DOHH2 (cell line): ENCODE results near the gene ADAMTS16.

Experiments used
- H3F3A ChIP-seq: fragments of 200-600 bp; sonication (generic), shearing (Covaris generic); 2 replicates; pipeline ENCODE4 v1.6.0; 2016; ENCODE audit warnings: antibody characterized with exemption, mild to moderate bottlenecking; ENCODE audit not compliant: control insufficient read depth, insufficient read depth
- H3K27ac ChIP-seq: fragments of 200-600 bp; sonication (generic); 2 replicates; pipeline ENCODE4 v1.5.1; 2014; ENCODE audit warnings: low read depth, mild to moderate bottlenecking, low read length, moderate library complexity
- H3K27me3 ChIP-seq: fragments of 200-600 bp; sonication (generic); 2 replicates; pipeline ENCODE4 v1.6.1; 2014; ENCODE audit warnings: mild to moderate bottlenecking, low read length, mixed read lengths; ENCODE audit not compliant: control insufficient read depth
- H3K36me3 ChIP-seq: fragments of 200-600 bp; sonication (generic); 2 replicates; pipeline ENCODE4 v1.6.1; 2014; ENCODE audit warnings: mild to moderate bottlenecking, low read length, moderate library complexity, mixed read lengths; ENCODE audit not compliant: control insufficient read depth
- H3K4me1 ChIP-seq: fragments of 200-600 bp; sonication (generic); 2 replicates; pipeline ENCODE4 v1.6.1; 2014; ENCODE audit warnings: mild to moderate bottlenecking, low read length, mixed read lengths; ENCODE audit not compliant: control insufficient read depth
- H3K4me2 ChIP-seq: fragments of 200-600 bp; sonication (generic); 2 replicates; pipeline ENCODE4 v1.6.0; 2014; ENCODE audit warnings: mild to moderate bottlenecking, low read length, moderate library complexity
- H3K4me3 ChIP-seq: fragments of 200-600 bp; sonication (generic); 2 replicates; pipeline ENCODE4 v1.5.1; 2014; ENCODE audit warnings: mild to moderate bottlenecking, low read length, mixed read lengths
- H3K79me2 ChIP-seq: fragments of 200-600 bp; sonication (generic); 2 replicates; pipeline ENCODE4 v1.6.1; 2014; ENCODE audit warnings: mild to moderate bottlenecking, low read length, mixed read lengths; ENCODE audit not compliant: control insufficient read depth
- H3K9me2 ChIP-seq: fragments of 200-600 bp; sonication (generic); replicated peaks from 2 replicates; pipeline ENCODE4 v1.6.1; 2014; ENCODE audit warnings: mild to moderate bottlenecking, low read length, mixed read lengths; ENCODE audit not compliant: control insufficient read depth
- H3K9me3 ChIP-seq: fragments of 200-600 bp; sonication (generic); 2 replicates; pipeline ENCODE4 v1.6.1; 2014; ENCODE audit warnings: antibody characterized with exemption, low read length, mixed read lengths; ENCODE audit not compliant: control insufficient read depth, insufficient read depth
- H4K20me1 ChIP-seq: fragments of 200-600 bp; sonication (generic); 2 replicates; pipeline ENCODE4 v1.6.0; 2014; ENCODE audit warnings: low read depth, mild to moderate bottlenecking, antibody characterized with exemption, low read length, moderate library complexity; ENCODE audit not compliant: control insufficient read depth, insufficient read depth
- EZH2phosphoT487 ChIP-seq: fragments of 200-600 bp; sonication (generic); IDR thresholded peaks from 2 replicates; pipeline ENCODE4 v1.6.1; 2017; ENCODE audit warnings: borderline replicate concordance, mild to moderate bottlenecking, antibody characterized with exemption, low read length, moderate library complexity, mixed read lengths
- TF ChIP-seq, protein P1 (sequence below): fragments of 200-600 bp; sonication (generic); IDR thresholded peaks from one replicate; pipeline ENCODE4 v1.5.1; 2014; ENCODE audit warnings: antibody characterized with exemption, mild to moderate bottlenecking, low read depth, low read length; ENCODE audit not compliant: poor library complexity, severe bottlenecking

ADAMTS16 gene

DNA sequence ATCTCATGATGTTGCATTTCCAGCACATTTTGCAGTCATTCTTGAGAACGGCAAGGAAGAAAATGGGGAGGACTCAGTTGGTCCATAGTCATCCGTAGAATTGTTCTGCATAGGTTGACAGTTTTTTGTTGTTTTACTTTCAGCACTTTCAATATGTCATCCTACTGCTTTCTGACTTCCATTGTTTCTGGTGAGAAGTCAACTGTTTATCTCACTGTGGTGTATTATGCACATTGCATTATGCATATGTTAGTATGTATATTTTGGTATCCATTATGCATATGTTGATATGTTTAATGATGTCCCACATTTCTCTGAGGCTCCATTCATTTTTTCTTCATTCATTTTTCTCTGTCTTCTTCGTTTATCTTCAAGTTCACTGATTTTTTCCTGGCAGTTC, 10.5 kb downstream of the ADAMTS16 start:
- Histone ChIP-seq H3K36me3 (no peaks in the 10 kb centered on the region), H3K27ac (no peak overlapping the region), H3F3A (no peaks in the 10 kb centered on the region), H3K9me2 (no peaks in the 10 kb centered on the region), H4K20me1 (no peaks in the 10 kb centered on the region), H3K4me1 (peaks cover 8% of the 10 kb centered on the region), H3K4me2 (no peak overlapping the region), H3K4me3 (no peak overlapping the region), H3K9me3 (peaks cover 13% of the 10 kb centered on the region), H3K27me3 (no peaks in the 10 kb centered on the region), H3K79me2 (no peaks in the 10 kb centered on the region)
- TF ChIP-seq, protein P1, sequence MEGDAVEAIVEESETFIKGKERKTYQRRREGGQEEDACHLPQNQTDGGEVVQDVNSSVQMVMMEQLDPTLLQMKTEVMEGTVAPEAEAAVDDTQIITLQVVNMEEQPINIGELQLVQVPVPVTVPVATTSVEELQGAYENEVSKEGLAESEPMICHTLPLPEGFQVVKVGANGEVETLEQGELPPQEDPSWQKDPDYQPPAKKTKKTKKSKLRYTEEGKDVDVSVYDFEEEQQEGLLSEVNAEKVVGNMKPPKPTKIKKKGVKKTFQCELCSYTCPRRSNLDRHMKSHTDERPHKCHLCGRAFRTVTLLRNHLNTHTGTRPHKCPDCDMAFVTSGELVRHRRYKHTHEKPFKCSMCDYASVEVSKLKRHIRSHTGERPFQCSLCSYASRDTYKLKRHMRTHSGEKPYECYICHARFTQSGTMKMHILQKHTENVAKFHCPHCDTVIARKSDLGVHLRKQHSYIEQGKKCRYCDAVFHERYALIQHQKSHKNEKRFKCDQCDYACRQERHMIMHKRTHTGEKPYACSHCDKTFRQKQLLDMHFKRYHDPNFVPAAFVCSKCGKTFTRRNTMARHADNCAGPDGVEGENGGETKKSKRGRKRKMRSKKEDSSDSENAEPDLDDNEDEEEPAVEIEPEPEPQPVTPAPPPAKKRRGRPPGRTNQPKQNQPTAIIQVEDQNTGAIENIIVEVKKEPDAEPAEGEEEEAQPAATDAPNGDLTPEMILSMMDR, result no peak
- no peak for TF ChIP-seq EZH2phosphoT487

- Histone ChIP-seq H3F3A (no peaks in the 10 kb centered on the region), H3K27me3 (no peaks in the 10 kb centered on the region), H3K4me1 (peaks cover 11% of the 10 kb centered on the region), H3K4me2 (no peak overlapping the region), H3K9me2 (no peaks in the 10 kb centered on the region), H4K20me1 (no peaks in the 10 kb centered on the region), H3K27ac (no peak overlapping the region), H3K4me3 (no peak overlapping the region), H3K36me3 (no peaks in the 10 kb centered on the region), H3K79me2 (no peaks in the 10 kb centered on the region), H3K9me3 (peaks cover 16% of the 10 kb centered on the region)
- TF ChIP-seq EZH2phosphoT487, result no peak
Measured at GRCh38 chr5:5154733-5155132, 14.6 kb downstream of the ADAMTS16 start.

- no peak overlapping the region for H3K27ac ChIP-seq
- no peak overlapping the region for H3K4me2 ChIP-seq
- no peaks in the 10 kb centered on the region for H3F3A ChIP-seq
- H3K4me3 ChIP-seq, result peak overlapping the region; percentile 14; the same call in 1 of the 2 replicates
- TF ChIP-seq EZH2phosphoT487, result no peak
- TF ChIP-seq, protein P1, result no peak
- H3K27me3 ChIP-seq, result no peaks in the 10 kb centered on the region
- H3K9me2 ChIP-seq, result no peaks in the 10 kb centered on the region
- H3K4me1 ChIP-seq, result peaks cover 11% of the 10 kb centered on the region
- peaks cover 16% of the 10 kb centered on the region for H3K9me3 ChIP-seq
- no peaks in the 10 kb centered on the region for H3K36me3 ChIP-seq
- no peaks in the 10 kb centered on the region for H4K20me1 ChIP-seq
- no peaks in the 10 kb centered on the region for H3K79me2 ChIP-seq
Measured at GRCh38 chr5:5155617-5156016, 15.5 kb downstream of the ADAMTS16 start.

GRCh38 chr5:5156471-5157082, 16.4 kb downstream of the ADAMTS16 start:
- Histone ChIP-seq H3K27ac (no peak overlapping the region), H3K9me2 (no peaks in the 10 kb centered on the region), H3K4me2 (no peak overlapping the region), H3K79me2 (no peaks in the 10 kb centered on the region), H3K9me3 (peaks cover 16% of the 10 kb centered on the region), H4K20me1 (no peaks in the 10 kb centered on the region), H3F3A (no peaks in the 10 kb centered on the region), H3K4me1 (peaks cover 11% of the 10 kb centered on the region), H3K27me3 (no peaks in the 10 kb centered on the region), H3K36me3 (no peaks in the 10 kb centered on the region), H3K4me3 (no peak overlapping the region)
- no peak for TF ChIP-seq EZH2phosphoT487
- TF ChIP-seq, protein P1, result no peak
